Mesodermal cell (in vitro differentiated cells): ENCODE data around the gene ZSWIM6.

Source experiments
- H3K27ac ChIP-seq: 2 replicates; pipeline ENCODE4 v1.7.0; 2013; ENCODE audit warnings: mild to moderate bottlenecking, low read depth, low read length, moderate library complexity; ENCODE audit not compliant: severe bottlenecking
- H3K36me3 ChIP-seq: 2 replicates; pipeline ENCODE4 v1.7.1; 2013; ENCODE audit warnings: mild to moderate bottlenecking, low read length, moderate library complexity; ENCODE audit not compliant: control insufficient read depth, insufficient read depth
- H3K4me1 ChIP-seq: one replicate; pipeline ENCODE4 v1.7.1; 2013; ENCODE audit warnings: mild to moderate bottlenecking, low read length; ENCODE audit not compliant: insufficient read depth, control insufficient read depth, poor library complexity, severe bottlenecking
- H3K4me3 ChIP-seq: 2 replicates; pipeline ENCODE4 v1.7.0; 2013; ENCODE audit warnings: low read length, control low read depth, mild to moderate bottlenecking; ENCODE audit not compliant: insufficient read depth, poor library complexity, severe bottlenecking; ENCODE audit errors: extremely low read depth
- H3K9me3 ChIP-seq: 2 replicates; pipeline ENCODE4 v1.7.1; 2013; ENCODE audit warnings: mild to moderate bottlenecking, low read length, moderate library complexity; ENCODE audit not compliant: control insufficient read depth
- WGBS, 2 experiments: methylation state at CpG; one replicate each; pipeline ENCODE4 v1.1.5; 2013; ENCODE audit warnings: missing lambda C conversion rate in 2 of 2; ENCODE audit not compliant: insufficient coverage in 2 of 2; 5-methylcytosine and 5-hydroxymethylcytosine counted together

Gene ZSWIM6

DNA sequence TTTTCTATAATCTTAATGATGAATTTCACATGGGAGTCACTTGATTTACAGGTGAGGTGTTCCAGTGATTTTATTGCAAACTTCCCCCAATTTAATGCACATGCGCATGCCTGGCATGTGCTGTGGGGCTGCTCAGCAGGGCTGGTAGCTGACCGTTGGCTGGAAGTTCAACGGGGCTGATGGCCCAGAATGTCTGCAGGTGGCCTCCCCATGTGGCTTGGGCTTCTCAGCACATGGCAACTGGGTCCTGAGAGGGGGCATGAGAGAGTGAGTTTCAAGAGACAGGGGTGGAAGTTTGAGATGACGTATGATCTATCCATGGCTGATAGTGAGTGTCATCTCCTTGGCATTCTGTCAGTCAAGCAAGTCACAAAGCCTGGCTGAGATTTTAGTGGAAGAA is 259.8 kb downstream of the ZSWIM6 start:
- Histone ChIP-seq H3K27ac (no peak overlapping the region), H3K4me1 (no peaks in the 10 kb centered on the region), H3K9me3 (no peaks in the 10 kb centered on the region), H3K4me3 (no peak overlapping the region), H3K36me3 (no peaks in the 10 kb centered on the region)
- 85 to 88% methylated on average over 3 to 4 of the region's 4 CpGs for WGBS, 2 experiments

DNA sequence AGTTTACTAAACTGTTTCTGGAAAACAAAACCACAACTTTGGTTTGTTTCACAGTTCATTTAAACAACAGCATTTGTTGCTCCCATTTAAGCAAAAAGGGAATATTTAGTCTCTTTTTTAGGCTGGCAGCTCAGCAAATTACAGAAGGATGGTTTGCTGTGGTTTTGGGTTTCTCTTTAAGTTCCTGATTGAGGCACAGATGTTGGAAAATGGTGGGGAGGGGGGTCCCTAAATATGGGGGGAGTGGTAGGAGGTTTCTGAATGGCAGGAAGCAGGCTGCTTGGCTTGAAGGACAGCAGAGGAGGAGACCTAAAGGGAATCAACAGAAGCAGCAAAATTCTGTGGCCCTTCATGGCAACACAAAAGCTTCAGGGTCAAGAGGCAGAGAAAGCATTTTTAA is 263.4 kb downstream of the ZSWIM6 start:
- Histone ChIP-seq H3K9me3 (no peaks in the 10 kb centered on the region), H3K36me3 (no peaks in the 10 kb centered on the region), H3K27ac (no peak overlapping the region), H3K4me1 (peaks cover 7% of the 10 kb centered on the region), H3K4me3 (no peak overlapping the region)
